ENCODE results near the gene FOXRED1.

DNA sequence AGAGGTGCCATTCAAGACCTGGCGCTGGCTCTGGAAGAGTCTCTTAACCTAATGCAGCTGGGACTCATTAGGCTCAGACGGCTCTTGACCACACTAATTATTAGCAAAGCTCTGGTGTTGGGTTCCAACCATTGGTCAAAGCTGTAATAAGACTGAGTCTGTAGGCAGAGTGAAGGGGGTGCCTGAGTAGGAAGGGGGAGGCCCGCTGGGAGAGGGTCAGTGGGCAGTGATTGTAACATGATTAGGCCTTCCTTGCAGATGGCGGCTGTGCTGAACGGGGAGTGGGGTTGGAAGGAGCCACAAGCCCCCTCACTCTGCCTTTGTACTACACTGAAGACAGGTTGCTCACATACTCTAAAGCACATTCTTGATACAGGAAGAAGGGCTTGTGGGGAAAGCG, 5.5 kb upstream of the FOXRED1 start:
- TF ChIP-seq, protein P1, sequence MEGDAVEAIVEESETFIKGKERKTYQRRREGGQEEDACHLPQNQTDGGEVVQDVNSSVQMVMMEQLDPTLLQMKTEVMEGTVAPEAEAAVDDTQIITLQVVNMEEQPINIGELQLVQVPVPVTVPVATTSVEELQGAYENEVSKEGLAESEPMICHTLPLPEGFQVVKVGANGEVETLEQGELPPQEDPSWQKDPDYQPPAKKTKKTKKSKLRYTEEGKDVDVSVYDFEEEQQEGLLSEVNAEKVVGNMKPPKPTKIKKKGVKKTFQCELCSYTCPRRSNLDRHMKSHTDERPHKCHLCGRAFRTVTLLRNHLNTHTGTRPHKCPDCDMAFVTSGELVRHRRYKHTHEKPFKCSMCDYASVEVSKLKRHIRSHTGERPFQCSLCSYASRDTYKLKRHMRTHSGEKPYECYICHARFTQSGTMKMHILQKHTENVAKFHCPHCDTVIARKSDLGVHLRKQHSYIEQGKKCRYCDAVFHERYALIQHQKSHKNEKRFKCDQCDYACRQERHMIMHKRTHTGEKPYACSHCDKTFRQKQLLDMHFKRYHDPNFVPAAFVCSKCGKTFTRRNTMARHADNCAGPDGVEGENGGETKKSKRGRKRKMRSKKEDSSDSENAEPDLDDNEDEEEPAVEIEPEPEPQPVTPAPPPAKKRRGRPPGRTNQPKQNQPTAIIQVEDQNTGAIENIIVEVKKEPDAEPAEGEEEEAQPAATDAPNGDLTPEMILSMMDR (IDR thresholded peaks at IDR 0.05; ENCODE audit: insufficient read depth, low read depth, low read length): no peak
- TF ChIP-seq EZH2 (IDR thresholded peaks at IDR 0.05; ENCODE audit: insufficient read depth, low read length): no peak

Data from astrocyte (in vitro differentiated cells and primary cell).